ENCODE measurements around the gene ST6GAL1. TPM values are rescaled to one million over a fixed set of nuclear protein-coding genes. Genes with fewer than 3 reads are reported as not detected.

ST6GAL1 gene
- total RNA-seq, 1 experiment from 2014 or later, result 3.3 TPM

- H3K9me3 ChIP-seq (ENCODE audit: control insufficient read depth, insufficient read depth, low read depth, low read length), result no peaks in the 10 kb centered on the region
- H3K4me3 ChIP-seq (ENCODE audit: low read depth in 2 of 2, low read length in 2 of 2), result peak overlapping the region in 1 of 2 experiments; percentile 61; a peak in 3 of 4 replicates
- ChIA-PET POLR2A (interaction anchor here (0.6 kb wide), 1 partner anchor 179 kb away, joined by 7 read pairs; no protein-coding TSS in a partner anchor), CTCF (interaction anchor here (0.7 kb wide), 1 partner anchor 105 kb away, joined by 3 read pairs; no protein-coding TSS in a partner anchor)
- in situ Hi-C loops (cut with HindIII; ENCODE audit: low pct_unique_long_range_greater_than_20kb, low sequenced_read_pairs), result no loop called here
- no peaks in the 10 kb centered on the region for H3K36me3 ChIP-seq (ENCODE audit: control insufficient read depth, insufficient read depth, low read length)
- peaks cover 5% of the 10 kb centered on the region for H3K27me3 ChIP-seq (ENCODE audit: control insufficient read depth, insufficient read depth, low read length)
- peaks cover 11% of the 10 kb centered on the region for H3K4me1 ChIP-seq (ENCODE audit: control insufficient read depth, insufficient read depth, low read length)
- no peak for DNase-seq (ENCODE audit: low read depth, low spot score)
- intact Hi-C loops (cut with micrococcal nuclease; ENCODE audit: unreplicated experiment), result no loop called here
- ATAC-seq, result no peak
- no TSS peak for BruUV-seq (replicated peaks)
- TF ChIP-seq SIN3A (IDR thresholded peaks at IDR 0.05; ENCODE audit: borderline replicate concordance, insufficient read depth, low read depth, low read length) (no peak), TCF7L2 (IDR thresholded peaks at IDR 0.05; ENCODE audit: low read depth, low read length) (no peak), POLR2AphosphoS5 (IDR thresholded peaks at IDR 0.05; ENCODE audit: low read depth, low read length) (no peak)
- TF ChIP-seq, protein P1, sequence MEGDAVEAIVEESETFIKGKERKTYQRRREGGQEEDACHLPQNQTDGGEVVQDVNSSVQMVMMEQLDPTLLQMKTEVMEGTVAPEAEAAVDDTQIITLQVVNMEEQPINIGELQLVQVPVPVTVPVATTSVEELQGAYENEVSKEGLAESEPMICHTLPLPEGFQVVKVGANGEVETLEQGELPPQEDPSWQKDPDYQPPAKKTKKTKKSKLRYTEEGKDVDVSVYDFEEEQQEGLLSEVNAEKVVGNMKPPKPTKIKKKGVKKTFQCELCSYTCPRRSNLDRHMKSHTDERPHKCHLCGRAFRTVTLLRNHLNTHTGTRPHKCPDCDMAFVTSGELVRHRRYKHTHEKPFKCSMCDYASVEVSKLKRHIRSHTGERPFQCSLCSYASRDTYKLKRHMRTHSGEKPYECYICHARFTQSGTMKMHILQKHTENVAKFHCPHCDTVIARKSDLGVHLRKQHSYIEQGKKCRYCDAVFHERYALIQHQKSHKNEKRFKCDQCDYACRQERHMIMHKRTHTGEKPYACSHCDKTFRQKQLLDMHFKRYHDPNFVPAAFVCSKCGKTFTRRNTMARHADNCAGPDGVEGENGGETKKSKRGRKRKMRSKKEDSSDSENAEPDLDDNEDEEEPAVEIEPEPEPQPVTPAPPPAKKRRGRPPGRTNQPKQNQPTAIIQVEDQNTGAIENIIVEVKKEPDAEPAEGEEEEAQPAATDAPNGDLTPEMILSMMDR (IDR thresholded peaks at IDR 0.05), result no peak
- TF ChIP-seq, protein P2, sequence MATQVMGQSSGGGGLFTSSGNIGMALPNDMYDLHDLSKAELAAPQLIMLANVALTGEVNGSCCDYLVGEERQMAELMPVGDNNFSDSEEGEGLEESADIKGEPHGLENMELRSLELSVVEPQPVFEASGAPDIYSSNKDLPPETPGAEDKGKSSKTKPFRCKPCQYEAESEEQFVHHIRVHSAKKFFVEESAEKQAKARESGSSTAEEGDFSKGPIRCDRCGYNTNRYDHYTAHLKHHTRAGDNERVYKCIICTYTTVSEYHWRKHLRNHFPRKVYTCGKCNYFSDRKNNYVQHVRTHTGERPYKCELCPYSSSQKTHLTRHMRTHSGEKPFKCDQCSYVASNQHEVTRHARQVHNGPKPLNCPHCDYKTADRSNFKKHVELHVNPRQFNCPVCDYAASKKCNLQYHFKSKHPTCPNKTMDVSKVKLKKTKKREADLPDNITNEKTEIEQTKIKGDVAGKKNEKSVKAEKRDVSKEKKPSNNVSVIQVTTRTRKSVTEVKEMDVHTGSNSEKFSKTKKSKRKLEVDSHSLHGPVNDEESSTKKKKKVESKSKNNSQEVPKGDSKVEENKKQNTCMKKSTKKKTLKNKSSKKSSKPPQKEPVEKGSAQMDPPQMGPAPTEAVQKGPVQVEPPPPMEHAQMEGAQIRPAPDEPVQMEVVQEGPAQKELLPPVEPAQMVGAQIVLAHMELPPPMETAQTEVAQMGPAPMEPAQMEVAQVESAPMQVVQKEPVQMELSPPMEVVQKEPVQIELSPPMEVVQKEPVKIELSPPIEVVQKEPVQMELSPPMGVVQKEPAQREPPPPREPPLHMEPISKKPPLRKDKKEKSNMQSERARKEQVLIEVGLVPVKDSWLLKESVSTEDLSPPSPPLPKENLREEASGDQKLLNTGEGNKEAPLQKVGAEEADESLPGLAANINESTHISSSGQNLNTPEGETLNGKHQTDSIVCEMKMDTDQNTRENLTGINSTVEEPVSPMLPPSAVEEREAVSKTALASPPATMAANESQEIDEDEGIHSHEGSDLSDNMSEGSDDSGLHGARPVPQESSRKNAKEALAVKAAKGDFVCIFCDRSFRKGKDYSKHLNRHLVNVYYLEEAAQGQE (IDR thresholded peaks at IDR 0.05; ENCODE audit: insufficient read depth in 1 of 2, low read depth in 2 of 2, low read length in 1 of 2), result no peak
- H3K27ac ChIP-seq (ENCODE audit: low read length), result no peak overlapping the region
These were observed 2.2 kb downstream of the ST6GAL1 start for GRCh38 chr3:186932281-186933181.

DNA sequence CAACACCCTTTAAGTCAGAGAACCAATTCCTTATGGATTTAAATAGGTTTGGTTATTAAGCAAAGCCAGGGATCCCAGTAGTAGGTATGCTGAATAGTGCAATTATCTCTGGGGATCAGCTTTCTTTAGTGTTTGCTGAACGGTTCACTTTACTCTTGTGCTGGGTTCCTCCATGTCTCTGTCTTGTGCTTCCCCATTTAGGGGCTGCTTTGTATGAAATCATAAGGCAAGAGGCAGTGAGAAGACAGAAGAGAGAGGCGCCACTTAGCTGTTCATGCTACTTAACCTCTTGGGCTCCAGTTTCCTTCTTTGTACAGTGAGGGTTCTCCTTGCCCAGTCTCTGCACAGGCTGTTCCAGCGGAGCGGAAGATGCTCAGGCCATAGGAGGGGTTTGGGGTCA is 3.5 kb downstream of the ST6GAL1 start:
- no peak overlapping the region for H3K4me3 ChIP-seq (ENCODE audit: low read depth in 2 of 2, low read length in 2 of 2)
- H3K4me1 ChIP-seq (ENCODE audit: control insufficient read depth, insufficient read depth, low read length), result peaks cover 11% of the 10 kb centered on the region
- TF ChIP-seq, protein P1 (IDR thresholded peaks at IDR 0.05), result no peak
- TF ChIP-seq TCF7L2 (IDR thresholded peaks at IDR 0.05; ENCODE audit: low read depth, low read length) (no peak), SIN3A (IDR thresholded peaks at IDR 0.05; ENCODE audit: borderline replicate concordance, insufficient read depth, low read depth, low read length) (no peak), POLR2AphosphoS5 (IDR thresholded peaks at IDR 0.05; ENCODE audit: low read depth, low read length) (no peak)
- TF ChIP-seq, protein P2 (IDR thresholded peaks at IDR 0.05; ENCODE audit: insufficient read depth in 1 of 2, low read depth in 2 of 2, low read length in 1 of 2), result no peak
- H3K27me3 ChIP-seq (ENCODE audit: control insufficient read depth, insufficient read depth, low read length), result peaks cover 5% of the 10 kb centered on the region
- DNase-seq (ENCODE audit: low read depth, low spot score) (no peak), ATAC-seq (no peak)
- ChIA-PET POLR2A (no interaction called here), CTCF (no interaction called here)
- no peaks in the 10 kb centered on the region for H3K36me3 ChIP-seq (ENCODE audit: control insufficient read depth, insufficient read depth, low read length)
- intact Hi-C loops (cut with micrococcal nuclease; ENCODE audit: unreplicated experiment), result no loop called here
- in situ Hi-C loops (cut with HindIII; ENCODE audit: low pct_unique_long_range_greater_than_20kb, low sequenced_read_pairs), result no loop called here
- no TSS peak for BruUV-seq (replicated peaks)
- H3K9me3 ChIP-seq (ENCODE audit: control insufficient read depth, insufficient read depth, low read depth, low read length), result no peaks in the 10 kb centered on the region
- H3K27ac ChIP-seq (ENCODE audit: low read length), result no peak overlapping the region
